IMR-90 (cell line): Measurements from ENCODE around the gene RRAGD. TPM values are rescaled to one million over a fixed set of nuclear protein-coding genes. Genes with fewer than 3 reads are reported as not detected.

Experiments used
- ATAC-seq: fragments of 200-7000 bp; cut with Tn5 transposase; 2 replicates; pipeline ENCODE4 v1.9.1; 2020; ENCODE audit warnings: low read depth, mild to moderate bottlenecking, moderate library complexity
- BruUV-seq: library from RNA; stranded (reverse); fragments of 400-500 nt; replicated peaks from 2 replicates; lab custom pipeline; 2021; lab: Mats Ljungman, UMichigan
- CTCF ChIA-PET: fragments of 300-600 bp; formaldehyde crosslinking; extraction: SDS; loops from one replicate; lab custom pipeline; 2021; ENCODE audit warnings: antibody characterized with exemption; lab: Yijun Ruan, JAX
- POLR2A ChIA-PET: fragments of 300-600 bp; sonication (Branson Sonifier 250); formaldehyde crosslinking; loops from one replicate; lab custom pipeline; 2022; ENCODE audit warnings: antibody characterized with exemption; ENCODE audit not compliant: unreplicated experiment; lab: Charles Lee
- DNase-seq: peaks from one replicate; pipeline ENCODE4 v3.0.0; 2013
- H2AFZ ChIP-seq: replicated peaks from 2 replicates; pipeline ENCODE3; 2013; ENCODE audit warnings: low read length, mild to moderate bottlenecking; ENCODE audit not compliant: poor library complexity
- H2AK5ac ChIP-seq: 2 replicates; pipeline ENCODE4 v1.6.1; 2013; ENCODE audit warnings: low read depth, low read length, inconsistent platforms
- H2AK9ac ChIP-seq: replicated peaks from 2 replicates; pipeline ENCODE3; 2013; ENCODE audit warnings: mild to moderate bottlenecking, low read depth, low read length, moderate library complexity; ENCODE audit not compliant: poor library complexity
- H2BK120ac ChIP-seq: 2 replicates; pipeline ENCODE4 v1.6.1; 2013; ENCODE audit warnings: low read depth, low read length, inconsistent platforms
- H2BK15ac ChIP-seq: 3 replicates; pipeline ENCODE4 v1.6.1; 2013; ENCODE audit warnings: low read depth, low read length, inconsistent platforms
- H2BK20ac ChIP-seq: 2 replicates; pipeline ENCODE4 v1.6.1; 2013; ENCODE audit warnings: low read depth, mild to moderate bottlenecking, inconsistent platforms, low read length, moderate library complexity
- H2BK5ac ChIP-seq: 2 replicates; pipeline ENCODE4 v1.6.1; 2013; ENCODE audit warnings: mild to moderate bottlenecking, low read depth, low read length, inconsistent platforms; ENCODE audit not compliant: poor library complexity, severe bottlenecking
- H3K14ac ChIP-seq: replicated peaks from 2 replicates; pipeline ENCODE4 v1.6.1; 2013; ENCODE audit warnings: low read depth, low read length, inconsistent platforms
- H3K18ac ChIP-seq: 2 replicates; pipeline ENCODE4 v1.6.1; 2013; ENCODE audit warnings: low read depth, low read length, control low read depth
- H3K23ac ChIP-seq: 2 replicates; pipeline ENCODE4 v1.6.1; 2013; ENCODE audit warnings: low read depth, low read length, inconsistent platforms
- H3K27ac ChIP-seq: 2 replicates; pipeline ENCODE4 v1.5.1; 2013; ENCODE audit warnings: mild to moderate bottlenecking, control low read depth, low read length; ENCODE audit not compliant: insufficient read depth
- H3K27me3 ChIP-seq: 2 replicates; pipeline ENCODE4 v1.6.1; 2013; ENCODE audit warnings: low read length; ENCODE audit not compliant: control insufficient read depth, insufficient read depth
- H3K36me3 ChIP-seq: 2 replicates; pipeline ENCODE4 v1.6.1; 2013; ENCODE audit warnings: low read length, mixed read lengths; ENCODE audit not compliant: control insufficient read depth, insufficient read depth
- H3K4ac ChIP-seq: 2 replicates; pipeline ENCODE4 v1.6.1; 2013; ENCODE audit warnings: low read depth, low read length, inconsistent platforms
- H3K4me1 ChIP-seq: 2 replicates; pipeline ENCODE4 v1.6.1; 2013; ENCODE audit warnings: low read length, mixed read lengths; ENCODE audit not compliant: control insufficient read depth, insufficient read depth
- H3K4me2 ChIP-seq: 2 replicates; pipeline ENCODE4 v1.6.1; 2013; ENCODE audit warnings: low read depth, mild to moderate bottlenecking, control low read depth, low read length, moderate library complexity
- H3K4me3 ChIP-seq: 2 replicates; pipeline ENCODE4 v1.5.1; 2013; ENCODE audit warnings: low read depth, mild to moderate bottlenecking, control low read depth, low read length, moderate library complexity; ENCODE audit not compliant: insufficient read depth
- H3K56ac ChIP-seq: 2 replicates; pipeline ENCODE4 v1.6.1; 2013; ENCODE audit warnings: low read length, inconsistent platforms; ENCODE audit not compliant: insufficient read depth; ENCODE audit errors: extremely low read depth
- H3K79me1 ChIP-seq, 2 experiments: 2 replicates each; pipeline ENCODE4 v1.6.1; 2013; ENCODE audit warnings: low read length in 2 of 2, inconsistent platforms in 1 of 2, low read depth in 1 of 2
- H3K9ac ChIP-seq: 2 replicates; pipeline ENCODE4 v1.6.1; 2013; ENCODE audit warnings: low read depth, low read length, control low read depth
- H3K9me1 ChIP-seq: 2 replicates; pipeline ENCODE4 v1.6.1; 2013; ENCODE audit warnings: low read length, inconsistent platforms; ENCODE audit not compliant: insufficient read depth
- H3K9me3 ChIP-seq: 2 replicates; pipeline ENCODE4 v1.6.1; 2013; ENCODE audit warnings: low read length; ENCODE audit not compliant: control insufficient read depth, insufficient read depth
- H4K20me1 ChIP-seq: 2 replicates; pipeline ENCODE4 v1.6.1; 2013; ENCODE audit warnings: low read length, inconsistent platforms; ENCODE audit not compliant: insufficient read depth
- H4K5ac ChIP-seq: 2 replicates; pipeline ENCODE4 v1.6.1; 2013; ENCODE audit warnings: mild to moderate bottlenecking, low read depth, low read length, control low read depth
- H4K8ac ChIP-seq, 2 experiments: 2 replicates each; pipeline ENCODE4 v1.6.1; 2013; ENCODE audit warnings: low read depth in 2 of 2, low read length in 2 of 2, control low read depth in 1 of 2, inconsistent platforms in 1 of 2
- H4K91ac ChIP-seq: 2 replicates; pipeline ENCODE4 v1.6.1; 2013; ENCODE audit warnings: low read depth, low read length, inconsistent platforms; ENCODE audit not compliant: insufficient read depth
- BHLHE40 ChIP-seq: fragments of 150-350 bp; IDR thresholded peaks from 2 replicates; pipeline ENCODE4 v1.6.1; 2016; ENCODE audit warnings: mild to moderate bottlenecking, low read depth, low read length
- CEBPB ChIP-seq: IDR thresholded peaks from 2 replicates; pipeline ENCODE4 v1.6.1; 2012; ENCODE audit warnings: low read depth, low read length, improper control_type of control experiment
- CHD1 ChIP-seq: IDR thresholded peaks from 2 replicates; pipeline ENCODE4 v1.6.1; 2012; ENCODE audit warnings: low read depth, low read length, improper control_type of control experiment
- FOS ChIP-seq: fragments of 150-350 bp; IDR thresholded peaks from 2 replicates; pipeline ENCODE4 v1.6.1; 2016; ENCODE audit warnings: low read depth, low read length
- MAFK ChIP-seq: IDR thresholded peaks from 2 replicates; pipeline ENCODE4 v1.6.1; 2012; ENCODE audit warnings: low read depth, low read length, improper control_type of control experiment
- MAZ ChIP-seq: IDR thresholded peaks from 2 replicates; pipeline ENCODE4 v1.6.1; 2012; ENCODE audit warnings: low read depth, mild to moderate bottlenecking, low read length, improper control_type of control experiment, moderate library complexity, borderline replicate concordance
- MXI1 ChIP-seq: IDR thresholded peaks from 2 replicates; pipeline ENCODE4 v1.6.1; 2012; ENCODE audit warnings: low read depth, mild to moderate bottlenecking, low read length, moderate library complexity, borderline replicate concordance
- NFE2L2 ChIP-seq: fragments of 150-350 bp; IDR thresholded peaks from 2 replicates; pipeline ENCODE4 v1.6.1; 2016; ENCODE audit warnings: low read depth, mild to moderate bottlenecking, low read length
- POLR2A ChIP-seq: IDR thresholded peaks from 2 replicates; pipeline ENCODE4 v1.6.1; 2012; ENCODE audit warnings: mild to moderate bottlenecking, low read depth, low read length
- RAD21 ChIP-seq: IDR thresholded peaks from 2 replicates; pipeline ENCODE4 v1.6.1; 2012; ENCODE audit warnings: low read length, improper control_type of control experiment
- RCOR1 ChIP-seq: IDR thresholded peaks from 2 replicates; pipeline ENCODE4 v1.6.1; 2012; ENCODE audit warnings: mild to moderate bottlenecking, low read length, improper control_type of control experiment; ENCODE audit not compliant: insufficient replicate concordance
- RFX5 ChIP-seq: IDR thresholded peaks from 2 replicates; pipeline ENCODE4 v1.8.0; 2012; ENCODE audit warnings: low read depth, mild to moderate bottlenecking, low read length, moderate library complexity
- SMC3 ChIP-seq: fragments of 150-350 bp; IDR thresholded peaks from 2 replicates; pipeline ENCODE4 v1.6.1; 2016; ENCODE audit warnings: low read depth, mild to moderate bottlenecking, antibody characterized with exemption, low read length, moderate library complexity
- dilution Hi-C: fragments of 300-500 bp; cut with HindIII; formaldehyde crosslinking; loops from one replicate; pipeline ENCODE4 v1.14.3; 2018; ENCODE audit warnings: low sequenced_read_pairs; ENCODE audit not compliant: unreplicated experiment
- in situ Hi-C: fragments of 300-500 bp; cut with MboI; formaldehyde crosslinking; loops from 3 replicates; pipeline ENCODE4 v1.14.3; 2019; ENCODE audit warnings: low sequenced_read_pairs, inconsistent platforms, mixed read lengths
- intact Hi-C: fragments of 100-400 bp; cut with micrococcal nuclease; formaldehyde crosslinking; loops from 2 replicates; pipeline ENCODE4 v1.10.0; 2022
- polyA plus RNA-seq, 3 experiments: library from polyadenylated mRNA; depleted of rRNA; stranded (reverse); fragments of >200 nt; gene quantifications; 2 replicates each; pipeline ENCODE4 v1.2.3, GENCODE V29; 2012; ENCODE audit warnings: low replicate concordance in 1 of 3
- total RNA-seq: library from RNA; depleted of rRNA; stranded (reverse); fragments of >200 nt; gene quantifications from 2 replicates; pipeline ENCODE4 v1.2.3, GENCODE V29; 2012
- TF ChIP-seq, protein P1 (sequence below): fragments of 150-350 bp; IDR thresholded peaks from 2 replicates; pipeline ENCODE4 v1.6.1; 2017; ENCODE audit warnings: mild to moderate bottlenecking, antibody characterized with exemption, low read length, low read depth
- TF ChIP-seq, protein P2 (sequence below): conservative IDR thresholded peaks from 2 replicates; pipeline ENCODE4 v1.5.1; 2012; ENCODE audit warnings: mild to moderate bottlenecking, low read depth, low read length, improper control_type of control experiment
- TF ChIP-seq, protein P3 (sequence below): fragments of 150-350 bp; IDR thresholded peaks from 2 replicates; pipeline ENCODE4 v1.6.1; 2016; ENCODE audit warnings: low read depth, mild to moderate bottlenecking, low read length, moderate library complexity, borderline replicate concordance

The RRAGD gene
- total and polyA plus RNA-seq, 2 of the 4 experiments (the other 2 are of a cell fraction) = not detected

DNA sequence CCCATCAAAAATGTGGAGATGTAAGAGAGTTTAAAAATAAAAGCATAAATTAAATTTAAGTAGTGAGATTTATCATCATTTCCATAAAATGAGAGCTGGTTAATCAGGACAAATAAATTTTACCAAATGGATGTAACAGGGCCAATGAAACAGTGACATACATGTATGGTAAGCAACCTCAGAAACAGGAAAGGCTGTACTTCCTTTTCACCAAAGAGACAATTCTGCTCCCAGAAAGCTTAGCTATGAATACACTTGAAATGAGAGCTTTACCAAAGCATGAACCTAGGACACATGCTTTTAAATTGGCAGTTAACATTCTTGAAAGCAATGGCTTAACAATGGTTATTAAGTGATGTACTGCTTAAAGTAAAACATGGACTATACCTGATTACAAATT, 47.5 kb downstream of the RRAGD start:
- no TSS peak for BruUV-seq
- Histone ChIP-seq H3K9me1 (no peaks in the 10 kb centered on the region), H2AK5ac (no peak overlapping the region), H2BK20ac (no peak overlapping the region), H3K23ac (no peak overlapping the region), H4K8ac (no peak overlapping the region), H3K27me3 (0 out of 2 replicates have a peak, but pooled peaks cover 3% of the 10 kb centered on the region), H3K36me3 (no peaks in the 10 kb centered on the region), H4K20me1 (no peaks in the 10 kb centered on the region), H3K4me3 (no peak overlapping the region), H3K18ac (no peak overlapping the region), H3K79me1 (no peaks in the 10 kb centered on the region), H2AFZ (no peak overlapping the region), H3K9ac (no peak overlapping the region), H3K27ac (no peak overlapping the region), H4K91ac (no peak overlapping the region), H4K5ac (no peak overlapping the region), H2BK15ac (no peak overlapping the region), H3K56ac (no peak overlapping the region), H3K4me1 (no peaks in the 10 kb centered on the region), H3K4ac (no peak overlapping the region), H2BK120ac (no peak overlapping the region), H3K14ac (no peak overlapping the region), H3K4me2 (no peak overlapping the region), H2AK9ac (no peak overlapping the region), H2BK5ac (no peak overlapping the region), H3K9me3 (no peaks in the 10 kb centered on the region)
- TF ChIP-seq CHD1 = no peak
- no peak for TF ChIP-seq CEBPB
- no peak for TF ChIP-seq RAD21
- TF ChIP-seq FOS = no peak
- no peak for TF ChIP-seq POLR2A
- TF ChIP-seq, protein P1, sequence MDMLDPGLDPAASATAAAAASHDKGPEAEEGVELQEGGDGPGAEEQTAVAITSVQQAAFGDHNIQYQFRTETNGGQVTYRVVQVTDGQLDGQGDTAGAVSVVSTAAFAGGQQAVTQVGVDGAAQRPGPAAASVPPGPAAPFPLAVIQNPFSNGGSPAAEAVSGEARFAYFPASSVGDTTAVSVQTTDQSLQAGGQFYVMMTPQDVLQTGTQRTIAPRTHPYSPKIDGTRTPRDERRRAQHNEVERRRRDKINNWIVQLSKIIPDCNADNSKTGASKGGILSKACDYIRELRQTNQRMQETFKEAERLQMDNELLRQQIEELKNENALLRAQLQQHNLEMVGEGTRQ = no peak
- TF ChIP-seq, protein P2, sequence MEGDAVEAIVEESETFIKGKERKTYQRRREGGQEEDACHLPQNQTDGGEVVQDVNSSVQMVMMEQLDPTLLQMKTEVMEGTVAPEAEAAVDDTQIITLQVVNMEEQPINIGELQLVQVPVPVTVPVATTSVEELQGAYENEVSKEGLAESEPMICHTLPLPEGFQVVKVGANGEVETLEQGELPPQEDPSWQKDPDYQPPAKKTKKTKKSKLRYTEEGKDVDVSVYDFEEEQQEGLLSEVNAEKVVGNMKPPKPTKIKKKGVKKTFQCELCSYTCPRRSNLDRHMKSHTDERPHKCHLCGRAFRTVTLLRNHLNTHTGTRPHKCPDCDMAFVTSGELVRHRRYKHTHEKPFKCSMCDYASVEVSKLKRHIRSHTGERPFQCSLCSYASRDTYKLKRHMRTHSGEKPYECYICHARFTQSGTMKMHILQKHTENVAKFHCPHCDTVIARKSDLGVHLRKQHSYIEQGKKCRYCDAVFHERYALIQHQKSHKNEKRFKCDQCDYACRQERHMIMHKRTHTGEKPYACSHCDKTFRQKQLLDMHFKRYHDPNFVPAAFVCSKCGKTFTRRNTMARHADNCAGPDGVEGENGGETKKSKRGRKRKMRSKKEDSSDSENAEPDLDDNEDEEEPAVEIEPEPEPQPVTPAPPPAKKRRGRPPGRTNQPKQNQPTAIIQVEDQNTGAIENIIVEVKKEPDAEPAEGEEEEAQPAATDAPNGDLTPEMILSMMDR = no peak
- no peak for TF ChIP-seq NFE2L2
- TF ChIP-seq MAZ = no peak
- no peak for TF ChIP-seq MXI1
- no peak for TF ChIP-seq BHLHE40
- TF ChIP-seq, protein P3, sequence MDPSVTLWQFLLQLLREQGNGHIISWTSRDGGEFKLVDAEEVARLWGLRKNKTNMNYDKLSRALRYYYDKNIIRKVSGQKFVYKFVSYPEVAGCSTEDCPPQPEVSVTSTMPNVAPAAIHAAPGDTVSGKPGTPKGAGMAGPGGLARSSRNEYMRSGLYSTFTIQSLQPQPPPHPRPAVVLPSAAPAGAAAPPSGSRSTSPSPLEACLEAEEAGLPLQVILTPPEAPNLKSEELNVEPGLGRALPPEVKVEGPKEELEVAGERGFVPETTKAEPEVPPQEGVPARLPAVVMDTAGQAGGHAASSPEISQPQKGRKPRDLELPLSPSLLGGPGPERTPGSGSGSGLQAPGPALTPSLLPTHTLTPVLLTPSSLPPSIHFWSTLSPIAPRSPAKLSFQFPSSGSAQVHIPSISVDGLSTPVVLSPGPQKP = no peak
- TF ChIP-seq RFX5 = no peak
- TF ChIP-seq MAFK = no peak
- TF ChIP-seq SMC3 = no peak
- TF ChIP-seq RCOR1 = no peak
- DNase-seq (no peak), ATAC-seq (no peak)
- dilution Hi-C loops = no loop called here
- ChIA-PET CTCF (interaction anchor here (1.4 kb wide), 1 partner anchor 12 kb away, joined by 3 read pairs; no protein-coding TSS in a partner anchor), POLR2A (no interaction called here)
- intact Hi-C loops = no loop called here
- in situ Hi-C loops = loop anchor here (25.0 kb wide), 2 partner anchors 227 to 377 kb away; partner anchors contain the start of gene PM20D2
